NT2/D1 (cell line): ENCODE results near the gene STXBP6.

ENCODE experiments used
- DNase-seq: peaks from one replicate; pipeline ENCODE4 v3.0.0-alpha.2; 2011; ENCODE audit warnings: low read depth, low spot score
- H3K27me3 ChIP-seq: 2 replicates; pipeline ENCODE4 v1.6.0; 2011; ENCODE audit warnings: mild to moderate bottlenecking; ENCODE audit not compliant: insufficient read length, insufficient read depth
- H3K36me3 ChIP-seq: 2 replicates; pipeline ENCODE4 v1.6.1; 2011; ENCODE audit warnings: mild to moderate bottlenecking, low read length, mixed read lengths; ENCODE audit not compliant: insufficient read depth, insufficient read length
- H3K4me1 ChIP-seq: 2 replicates; pipeline ENCODE4 v1.5.1; 2011; ENCODE audit not compliant: insufficient read depth, insufficient read length
- H3K4me3 ChIP-seq: 2 replicates; pipeline ENCODE4 v1.5.1; 2011; ENCODE audit warnings: low read depth; ENCODE audit not compliant: insufficient read length
- H3K9ac ChIP-seq: 2 replicates; pipeline ENCODE4 v1.6.0; 2011; ENCODE audit warnings: low read depth; ENCODE audit not compliant: insufficient read length
- H3K9me3 ChIP-seq: 2 replicates; pipeline ENCODE4 v1.5.1; 2011; ENCODE audit warnings: mild to moderate bottlenecking, low read length; ENCODE audit not compliant: insufficient read depth
- SUZ12 ChIP-seq: IDR thresholded peaks from 2 replicates; pipeline ENCODE4 v1.6.1; 2011; ENCODE audit not compliant: insufficient read length, insufficient read depth; ENCODE audit errors: extremely low read depth
- YY1 ChIP-seq: IDR thresholded peaks from 2 replicates; pipeline ENCODE4 v1.6.1; 2011; ENCODE audit not compliant: insufficient read length, insufficient read depth
- ZNF274 ChIP-seq: IDR thresholded peaks from 2 replicates; pipeline ENCODE4 v1.6.1; 2011; ENCODE audit warnings: mild to moderate bottlenecking, low read depth, low read length

STXBP6 gene

GRCh38 chr14:24858052-24858451 lies 191.9 kb downstream of the STXBP6 start:
- H3K9ac ChIP-seq = no peak overlapping the region
- DNase-seq = peak; percentile 6
- no peaks in the 10 kb centered on the region for H3K27me3 ChIP-seq
- no peaks in the 10 kb centered on the region for H3K4me1 ChIP-seq
- H3K9me3 ChIP-seq = no peaks in the 10 kb centered on the region
- no peak for TF ChIP-seq SUZ12
- H3K4me3 ChIP-seq = no peak overlapping the region
- no peaks in the 10 kb centered on the region for H3K36me3 ChIP-seq

- TF ChIP-seq SUZ12 (no peak), YY1 (no peak)
- H3K36me3 ChIP-seq = no peaks in the 10 kb centered on the region
- H3K4me1 ChIP-seq = no peaks in the 10 kb centered on the region
- no peaks in the 10 kb centered on the region for H3K9me3 ChIP-seq
- DNase-seq = no peak
- H3K4me3 ChIP-seq = no peak overlapping the region
- no peaks in the 10 kb centered on the region for H3K27me3 ChIP-seq
- no peak overlapping the region for H3K9ac ChIP-seq
Measured at GRCh38 chr14:24857277-24857676, 192.7 kb downstream of the STXBP6 start.

- no peak for DNase-seq
- no peaks in the 10 kb centered on the region for H3K27me3 ChIP-seq
- TF ChIP-seq YY1 (no peak), ZNF274 (no peak), SUZ12 (no peak)
- H3K4me3 ChIP-seq = no peak overlapping the region
- H3K4me1 ChIP-seq = no peaks in the 10 kb centered on the region
- no peaks in the 10 kb centered on the region for H3K9me3 ChIP-seq
- H3K36me3 ChIP-seq = no peaks in the 10 kb centered on the region
- H3K9ac ChIP-seq = no peak overlapping the region
Measured at GRCh38 chr14:24853446-24853845, 196.5 kb downstream of the STXBP6 start.

- Histone ChIP-seq H3K27me3 (no peaks in the 10 kb centered on the region), H3K9me3 (no peaks in the 10 kb centered on the region), H3K36me3 (no peaks in the 10 kb centered on the region), H3K4me1 (no peaks in the 10 kb centered on the region), H3K9ac (no peak overlapping the region), H3K4me3 (no peak overlapping the region)
- TF ChIP-seq YY1 (no peak), SUZ12 (no peak), ZNF274 (no peak)
- DNase-seq = no peak
Measured at GRCh38 chr14:24852312-24853060, 197.5 kb downstream of the STXBP6 start.

- Histone ChIP-seq H3K9me3 (no peaks in the 10 kb centered on the region), H3K4me1 (no peaks in the 10 kb centered on the region), H3K9ac (no peak overlapping the region), H3K4me3 (no peak overlapping the region), H3K36me3 (no peaks in the 10 kb centered on the region), H3K27me3 (no peaks in the 10 kb centered on the region)
- TF ChIP-seq SUZ12 = no peak
- TF ChIP-seq YY1 = no peak
- no peak for TF ChIP-seq ZNF274
- no peak for DNase-seq
Measured at GRCh38 chr14:24851837-24852236, 198.1 kb downstream of the STXBP6 start.

DNA sequence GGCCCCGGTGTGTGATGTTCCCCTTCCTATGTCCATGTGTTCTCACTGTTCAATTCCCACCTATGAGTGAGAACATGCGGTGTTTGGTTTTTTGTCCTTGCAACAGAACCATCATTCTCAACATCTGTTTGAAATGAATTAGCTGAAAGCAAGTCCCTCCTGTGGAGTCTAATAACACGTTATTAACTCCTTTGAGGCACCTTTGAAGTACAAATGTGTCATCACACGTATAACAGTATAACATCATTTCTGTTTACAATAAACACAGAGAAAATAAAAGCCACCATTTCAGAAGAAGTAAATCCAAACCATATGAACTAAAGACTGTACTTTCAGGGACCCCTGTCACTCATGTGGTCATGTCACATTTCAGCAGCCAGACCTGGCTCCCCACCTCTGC lies 198.5 kb downstream of the STXBP6 start:
- DNase-seq = no peak
- H3K4me3 ChIP-seq = no peak overlapping the region
- no peaks in the 10 kb centered on the region for H3K27me3 ChIP-seq
- no peaks in the 10 kb centered on the region for H3K4me1 ChIP-seq
- H3K9me3 ChIP-seq = no peaks in the 10 kb centered on the region
- H3K9ac ChIP-seq = no peak overlapping the region
- no peaks in the 10 kb centered on the region for H3K36me3 ChIP-seq
- no peak for TF ChIP-seq YY1
- no peak for TF ChIP-seq ZNF274
- no peak for TF ChIP-seq SUZ12

DNA sequence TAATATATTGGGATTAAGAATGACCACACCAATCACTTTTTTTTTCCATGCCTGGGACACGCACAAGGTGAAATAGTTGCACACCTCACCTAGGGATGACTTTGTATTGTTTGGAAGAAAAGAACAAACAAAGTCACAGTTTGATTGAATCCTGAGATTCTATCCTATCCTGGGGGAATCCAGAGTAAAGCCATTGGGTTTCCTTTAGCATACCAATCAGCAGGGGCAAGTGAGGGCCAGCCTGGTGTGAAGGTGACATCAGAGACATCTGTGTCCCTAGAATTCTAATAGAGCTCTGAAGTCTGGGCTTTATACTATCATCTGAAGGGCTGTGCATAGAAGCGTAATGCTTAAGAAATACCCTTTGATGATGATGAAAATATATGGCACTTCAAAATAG lies 199.9 kb downstream of the STXBP6 start:
- Histone ChIP-seq H3K9ac (no peak overlapping the region), H3K9me3 (no peaks in the 10 kb centered on the region), H3K36me3 (no peaks in the 10 kb centered on the region), H3K4me1 (no peaks in the 10 kb centered on the region), H3K4me3 (no peak overlapping the region), H3K27me3 (no peaks in the 10 kb centered on the region)
- no peak for TF ChIP-seq SUZ12
- no peak for TF ChIP-seq YY1
- no peak for TF ChIP-seq ZNF274
- no peak for DNase-seq
